GM18526 (cell line): ENCODE measurements around the gene COL4A1.

Experiments used
- POLR2A ChIP-seq: IDR thresholded peaks from 3 replicates; pipeline ENCODE4 v1.6.1; 2011; ENCODE audit not compliant: insufficient read length; ENCODE audit errors: extremely low read depth

The COL4A1 gene

GRCh38 chr13:110225609-110226574, 81.1 kb downstream of the COL4A1 start:
- TF ChIP-seq POLR2A: no peak

DNA sequence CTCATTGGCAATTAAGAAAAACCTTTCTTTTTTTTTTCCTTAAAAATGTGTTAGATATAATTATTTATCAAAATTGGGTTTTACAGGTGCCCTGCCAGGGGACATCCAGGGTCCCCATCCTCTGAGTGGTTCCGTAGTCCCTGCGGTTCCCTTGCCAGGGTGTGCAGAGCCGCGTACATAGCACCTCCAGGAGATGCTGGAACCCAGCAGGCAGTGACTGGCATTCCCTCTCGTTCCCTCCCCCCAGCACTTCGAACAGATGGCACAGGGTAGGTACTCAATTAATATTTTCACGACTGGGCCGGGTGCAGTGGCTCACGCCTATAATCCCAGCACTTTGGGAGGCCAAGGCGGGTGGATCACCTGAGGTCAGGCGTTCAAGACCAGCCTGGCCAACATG, 82.0 kb downstream of the COL4A1 start:
- TF ChIP-seq POLR2A: no peak

- TF ChIP-seq POLR2A: no peak
These were observed 82.4 kb downstream of the COL4A1 start for GRCh38 chr13:110224519-110224918.

GRCh38 chr13:110221406-110222117, 85.4 kb downstream of the COL4A1 start:
- TF ChIP-seq POLR2A: no peak

GRCh38 chr13:110220471-110220870, 86.5 kb downstream of the COL4A1 start:
- TF ChIP-seq POLR2A: no peak

GRCh38 chr13:110218581-110219201, 88.3 kb downstream of the COL4A1 start:
- no peak for TF ChIP-seq POLR2A

DNA sequence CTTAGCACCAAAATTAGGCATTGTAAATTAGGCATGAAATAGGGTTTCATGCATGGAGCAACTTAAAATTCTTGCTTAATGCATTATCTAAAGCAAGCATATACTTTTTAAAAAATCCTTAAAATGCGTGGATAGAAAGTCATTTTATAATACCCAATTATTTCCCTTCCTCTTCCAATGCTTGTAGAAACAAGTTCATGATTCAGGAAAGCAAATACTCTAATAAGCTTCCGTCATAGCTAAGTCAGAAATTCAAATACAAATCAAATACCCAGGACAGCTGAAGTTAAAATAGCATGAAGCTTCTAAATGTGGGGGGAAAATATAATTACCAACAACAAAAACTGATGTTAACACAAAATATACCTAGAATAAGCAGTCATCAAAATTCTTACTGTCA, 89.1 kb downstream of the COL4A1 start:
- TF ChIP-seq POLR2A: no peak

DNA sequence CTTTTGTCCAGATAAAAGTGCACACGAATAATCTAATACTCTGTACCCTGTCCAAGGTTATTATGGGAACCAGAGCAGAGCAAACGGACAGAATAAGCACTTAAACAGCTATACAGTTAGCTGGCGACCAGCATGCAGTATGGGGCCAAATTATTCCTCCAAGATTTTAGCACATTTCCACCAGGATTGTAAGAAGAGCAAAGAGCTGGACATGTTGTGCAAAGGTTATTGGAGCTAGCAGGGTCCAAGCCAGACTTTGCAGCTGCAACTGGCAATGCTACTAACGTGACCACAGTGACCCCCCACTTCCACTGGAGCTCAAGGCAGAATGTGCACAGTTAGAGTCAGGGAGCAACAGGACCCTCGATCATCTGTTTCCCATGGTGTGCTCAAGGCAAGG, 89.9 kb downstream of the COL4A1 start:
- no peak for TF ChIP-seq POLR2A

DNA sequence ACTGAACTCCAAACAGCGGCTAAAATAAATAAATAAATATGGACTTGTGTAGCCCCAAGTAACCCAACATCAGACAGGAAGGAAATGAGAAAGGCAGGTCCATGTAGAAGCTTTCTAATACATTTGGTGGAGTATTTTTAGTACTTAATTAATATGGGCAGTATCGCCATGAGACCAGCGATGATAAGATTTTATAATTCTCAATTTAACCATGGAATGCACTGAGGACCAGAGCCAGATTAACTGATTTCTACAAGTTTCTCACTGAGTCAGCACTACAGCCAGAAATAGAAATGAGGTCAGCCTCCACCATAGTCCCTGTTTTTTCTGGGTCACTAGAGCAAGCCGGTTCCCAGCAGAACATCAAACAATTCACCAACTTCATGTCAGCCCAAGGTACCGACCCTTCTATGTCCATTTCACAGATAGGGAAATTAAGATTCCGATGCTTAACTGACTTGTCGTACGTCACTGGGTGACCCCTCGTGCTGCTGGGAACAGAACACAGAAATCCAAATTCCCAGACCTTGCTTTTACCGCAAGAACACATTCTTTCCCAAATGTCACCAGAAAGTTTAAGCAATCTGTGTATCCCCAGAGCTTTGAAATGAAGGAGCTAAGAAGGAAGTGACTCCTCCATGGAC, 90.4 kb downstream of the COL4A1 start:
- no peak for TF ChIP-seq POLR2A

DNA sequence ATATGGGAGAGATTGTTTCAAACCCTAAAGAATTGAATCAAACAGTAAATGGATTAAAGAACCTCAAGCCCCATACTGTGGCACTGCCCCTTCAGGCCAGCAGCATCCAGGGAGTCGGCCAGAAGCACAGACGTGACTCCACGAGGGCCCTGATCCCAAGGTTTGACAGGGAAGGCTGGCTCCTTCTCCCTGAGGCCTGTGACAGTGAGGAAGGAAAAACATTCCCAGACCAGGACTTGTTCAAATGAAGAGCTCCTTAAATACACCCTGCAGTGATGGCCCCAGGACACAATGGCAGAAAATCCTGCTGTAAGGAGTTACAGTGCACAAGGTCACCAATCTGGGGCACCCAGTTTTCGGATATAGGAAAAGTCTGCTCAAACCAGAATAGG, 91.0 kb downstream of the COL4A1 start:
- TF ChIP-seq POLR2A: no peak

DNA sequence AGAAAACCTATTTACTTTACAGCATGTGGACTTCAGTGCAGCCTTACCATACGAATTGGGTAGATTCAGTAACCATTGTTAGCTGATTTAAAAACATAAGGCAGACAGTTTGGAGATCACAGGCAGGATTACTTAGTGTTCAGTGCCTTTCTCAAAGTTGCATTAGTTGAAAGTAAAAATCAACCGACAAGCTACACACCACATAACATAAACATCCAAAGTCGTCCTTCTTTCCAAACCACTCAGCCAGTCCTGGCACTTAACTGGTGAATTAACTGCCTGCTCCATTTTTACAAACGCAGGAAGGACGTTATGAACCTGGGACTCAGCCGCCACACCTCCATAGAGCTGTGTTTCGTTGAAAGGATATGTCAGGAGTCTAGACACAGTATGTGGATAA, 91.4 kb downstream of the COL4A1 start:
- TF ChIP-seq POLR2A: no peak

DNA sequence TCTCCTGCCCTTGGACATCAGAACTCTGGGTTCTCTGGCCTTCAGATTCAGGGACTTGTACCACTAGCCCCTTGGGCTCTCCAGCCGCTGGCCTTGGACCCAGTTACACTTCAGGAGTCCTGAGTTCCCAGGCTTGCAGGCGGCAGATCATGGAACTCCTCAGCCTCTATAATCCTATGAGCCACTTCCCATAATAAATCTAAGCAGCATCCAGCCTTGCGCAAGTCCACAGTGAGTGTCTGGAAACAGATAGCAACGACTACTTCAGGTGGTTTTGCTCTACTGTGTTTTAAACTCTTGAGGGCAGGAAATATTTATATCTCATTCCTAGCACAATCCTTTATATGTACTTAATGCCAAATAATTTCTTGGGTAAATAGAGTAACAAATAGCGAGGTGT, 92.3 kb downstream of the COL4A1 start:
- no peak for TF ChIP-seq POLR2A

DNA sequence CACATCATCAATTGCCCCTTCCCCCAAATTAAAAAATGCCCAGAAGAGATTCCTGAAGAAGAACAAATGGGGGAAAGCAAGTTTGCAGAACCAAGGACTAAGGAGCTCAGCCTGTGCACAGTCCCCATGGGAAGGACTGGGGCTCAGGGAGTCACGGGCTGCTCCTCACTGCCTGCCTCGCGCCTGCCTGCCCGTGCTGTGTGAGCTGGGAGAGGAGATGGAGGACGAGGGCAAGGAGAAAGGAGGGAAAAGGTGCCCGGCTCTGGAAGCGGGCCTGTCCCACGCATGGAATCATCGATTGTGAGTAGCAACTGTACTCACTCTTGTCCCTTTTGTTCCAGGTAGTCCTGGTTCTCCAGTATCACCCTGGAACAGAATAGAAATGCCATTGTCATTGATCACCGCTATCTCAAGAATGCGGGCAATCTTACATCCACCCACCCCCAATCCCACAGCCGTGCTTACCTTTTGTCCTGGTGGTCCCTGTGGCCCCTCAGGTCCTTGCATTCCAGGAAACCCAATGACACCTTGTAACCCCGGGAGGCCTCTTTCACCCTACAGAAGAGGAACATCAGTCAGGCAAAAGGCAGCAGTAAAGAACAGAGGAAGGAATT, 93.4 kb downstream of the COL4A1 start:
- TF ChIP-seq POLR2A: no peak

GRCh38 chr13:110212529-110212928, 94.4 kb downstream of the COL4A1 start:
- TF ChIP-seq POLR2A: no peak

- no peak for TF ChIP-seq POLR2A
These were observed 95.2 kb downstream of the COL4A1 start for GRCh38 chr13:110211735-110212134.

DNA sequence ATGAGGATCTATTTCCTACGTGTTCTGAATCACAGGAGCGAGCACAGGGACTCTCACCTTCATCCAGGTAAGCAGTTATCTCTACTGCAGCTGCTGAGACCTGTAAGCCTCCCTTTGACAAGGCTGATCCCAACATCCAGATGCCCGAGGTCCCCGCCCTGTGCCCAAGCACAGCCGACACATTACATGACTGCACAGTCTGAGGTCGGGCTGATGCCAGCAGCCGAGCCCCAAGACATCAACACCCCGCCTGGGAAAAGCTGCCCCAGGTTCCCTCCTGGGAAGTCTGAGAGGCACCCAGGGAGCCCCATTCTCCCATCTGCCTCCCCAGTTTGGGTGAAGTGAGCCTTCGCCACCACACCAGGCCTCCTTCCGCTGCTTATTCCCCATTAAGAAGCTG, 95.9 kb downstream of the COL4A1 start:
- TF ChIP-seq POLR2A: no peak

DNA sequence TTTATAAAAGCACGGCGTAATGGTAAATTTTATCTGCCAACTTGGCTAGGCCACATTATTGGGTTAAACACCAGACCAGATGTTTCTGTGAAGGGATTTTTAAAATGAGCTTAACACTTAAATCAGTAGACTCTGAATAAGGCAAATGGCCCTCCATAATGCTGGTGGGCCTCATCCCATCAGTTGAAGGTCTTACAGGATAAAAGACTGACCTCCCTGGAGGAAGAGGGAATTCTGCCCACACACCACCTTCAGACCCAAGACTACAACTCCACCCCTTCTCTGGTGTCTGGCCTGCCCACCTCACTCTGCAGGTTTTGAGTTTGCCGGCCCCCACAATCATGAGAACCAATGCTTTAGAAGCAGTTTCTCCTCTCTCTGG, 96.4 kb downstream of the COL4A1 start:
- no peak for TF ChIP-seq POLR2A
